HL-60 (cell line): ENCODE results near the gene NLGN1.

Experiments used
- DNase-seq, 2 experiments: peaks; one replicate each; pipeline ENCODE4 v3.0.0-alpha.2; 2010 to 2020; ENCODE audit warnings: low read depth in 1 of 2, low spot score in 1 of 2
- H3K27ac ChIP-seq: fragments of 250-450 bp; sonication (Bioruptor Pico); replicated peaks from 2 replicates; pipeline ENCODE4 v1.5.1; 2020; ENCODE audit warnings: mild to moderate bottlenecking, moderate library complexity
- H3K27me3 ChIP-seq: fragments of 250-450 bp; sonication (Bioruptor Pico); 2 replicates; pipeline ENCODE4 v1.5.1; 2021; ENCODE audit warnings: mild to moderate bottlenecking, moderate library complexity; ENCODE audit not compliant: insufficient read depth, poor library complexity, severe bottlenecking
- H3K4me3 ChIP-seq: replicated peaks from 2 replicates; pipeline ENCODE4 v1.5.1; 2011; ENCODE audit warnings: mild to moderate bottlenecking, control low read depth, low read length; ENCODE audit not compliant: insufficient read depth
- CTCF ChIP-seq: IDR thresholded peaks from one replicate; pipeline ENCODE4 v1.5.1; 2011; ENCODE audit warnings: low read length, control low read depth, inconsistent platforms; ENCODE audit not compliant: insufficient read depth
- GABPA ChIP-seq: IDR thresholded peaks from 2 replicates; pipeline ENCODE4 v1.6.1; 2012; ENCODE audit warnings: low read depth
- POLR2AphosphoS5 ChIP-seq: IDR thresholded peaks from 2 replicates; pipeline ENCODE4 v1.6.1; 2012; ENCODE audit warnings: low read depth
- SPI1 ChIP-seq: IDR thresholded peaks from 2 replicates; pipeline ENCODE4 v1.6.1; 2012; ENCODE audit warnings: low read depth, mild to moderate bottlenecking, borderline replicate concordance
- TF ChIP-seq, protein P1 (sequence below): IDR thresholded peaks from 2 replicates; pipeline ENCODE4 v1.6.1; 2012; ENCODE audit warnings: low read depth; ENCODE audit not compliant: insufficient replicate concordance

The NLGN1 gene

GRCh38 chr3:174051191-174051590 lies 653.6 kb downstream of the NLGN1 start:
- DNase-seq = no peak
- TF ChIP-seq CTCF (no peak), POLR2AphosphoS5 (no peak), GABPA (no peak), SPI1 (no peak)
- TF ChIP-seq, protein P1, sequence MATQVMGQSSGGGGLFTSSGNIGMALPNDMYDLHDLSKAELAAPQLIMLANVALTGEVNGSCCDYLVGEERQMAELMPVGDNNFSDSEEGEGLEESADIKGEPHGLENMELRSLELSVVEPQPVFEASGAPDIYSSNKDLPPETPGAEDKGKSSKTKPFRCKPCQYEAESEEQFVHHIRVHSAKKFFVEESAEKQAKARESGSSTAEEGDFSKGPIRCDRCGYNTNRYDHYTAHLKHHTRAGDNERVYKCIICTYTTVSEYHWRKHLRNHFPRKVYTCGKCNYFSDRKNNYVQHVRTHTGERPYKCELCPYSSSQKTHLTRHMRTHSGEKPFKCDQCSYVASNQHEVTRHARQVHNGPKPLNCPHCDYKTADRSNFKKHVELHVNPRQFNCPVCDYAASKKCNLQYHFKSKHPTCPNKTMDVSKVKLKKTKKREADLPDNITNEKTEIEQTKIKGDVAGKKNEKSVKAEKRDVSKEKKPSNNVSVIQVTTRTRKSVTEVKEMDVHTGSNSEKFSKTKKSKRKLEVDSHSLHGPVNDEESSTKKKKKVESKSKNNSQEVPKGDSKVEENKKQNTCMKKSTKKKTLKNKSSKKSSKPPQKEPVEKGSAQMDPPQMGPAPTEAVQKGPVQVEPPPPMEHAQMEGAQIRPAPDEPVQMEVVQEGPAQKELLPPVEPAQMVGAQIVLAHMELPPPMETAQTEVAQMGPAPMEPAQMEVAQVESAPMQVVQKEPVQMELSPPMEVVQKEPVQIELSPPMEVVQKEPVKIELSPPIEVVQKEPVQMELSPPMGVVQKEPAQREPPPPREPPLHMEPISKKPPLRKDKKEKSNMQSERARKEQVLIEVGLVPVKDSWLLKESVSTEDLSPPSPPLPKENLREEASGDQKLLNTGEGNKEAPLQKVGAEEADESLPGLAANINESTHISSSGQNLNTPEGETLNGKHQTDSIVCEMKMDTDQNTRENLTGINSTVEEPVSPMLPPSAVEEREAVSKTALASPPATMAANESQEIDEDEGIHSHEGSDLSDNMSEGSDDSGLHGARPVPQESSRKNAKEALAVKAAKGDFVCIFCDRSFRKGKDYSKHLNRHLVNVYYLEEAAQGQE = no peak
- H3K4me3 ChIP-seq = no peak overlapping the region
- H3K27me3 ChIP-seq = no peaks in the 10 kb centered on the region
- no peak overlapping the region for H3K27ac ChIP-seq

DNA sequence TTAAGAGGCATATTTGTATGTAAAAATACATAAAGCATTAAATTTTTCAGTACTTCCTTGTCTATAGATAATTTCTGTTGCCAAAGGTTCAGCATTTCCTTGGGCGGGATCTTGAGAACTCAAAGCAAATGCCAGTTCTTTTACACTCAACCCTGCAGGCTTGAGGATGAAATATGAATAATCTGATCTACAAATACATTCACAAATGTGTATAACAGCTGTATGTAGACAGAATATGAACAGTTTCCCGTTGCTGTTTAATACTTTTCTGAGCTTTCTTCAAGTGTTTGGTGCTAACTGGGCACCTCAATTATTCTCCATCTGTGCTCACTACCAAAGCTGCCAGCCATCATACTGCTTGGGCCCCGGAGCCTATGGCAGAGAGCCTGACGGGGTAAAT lies 661.3 kb downstream of the NLGN1 start:
- no peak for TF ChIP-seq GABPA
- no peak for TF ChIP-seq POLR2AphosphoS5
- TF ChIP-seq, protein P1 = no peak
- no peak for TF ChIP-seq SPI1
- TF ChIP-seq CTCF = no peak
- Histone ChIP-seq H3K4me3 (no peak overlapping the region), H3K27ac (no peak overlapping the region), H3K27me3 (no peaks in the 10 kb centered on the region)
- DNase-seq = no peak

GRCh38 chr3:174060431-174060830 lies 662.9 kb downstream of the NLGN1 start:
- Histone ChIP-seq H3K27me3 (no peaks in the 10 kb centered on the region), H3K4me3 (no peak overlapping the region), H3K27ac (no peak overlapping the region)
- TF ChIP-seq, protein P1 = no peak
- no peak for TF ChIP-seq GABPA
- no peak for TF ChIP-seq CTCF
- no peak for TF ChIP-seq SPI1
- no peak for TF ChIP-seq POLR2AphosphoS5
- no peak for DNase-seq
